Lung (tissue), 12 donors: ENCODE results near the gene BRF1. TPM values are rescaled to one million over a fixed set of nuclear protein-coding genes. Genes with fewer than 3 reads are reported as not detected.

ENCODE experiments used
- ATAC-seq: fragments of 200-7000 bp; cut with Tn5 transposase; one replicate; pipeline ENCODE4 v1.9.1; 2020; ENCODE audit warnings: moderate number of reproducible peaks; ENCODE audit not compliant: insufficient read depth, low FRiP score
- DNase-seq, 3 donors: peaks; one replicate each; pipeline ENCODE4 v3.0.0-alpha.2; 2013 to 2017
- H3K27ac ChIP-seq, 2 donors: one replicate each; pipeline ENCODE4 v1.5.1; 2013; ENCODE audit warnings: mild to moderate bottlenecking in 2 of 2, moderate library complexity in 2 of 2, control low read depth in 1 of 2, inconsistent platforms in 1 of 2, low read depth in 1 of 2, low read length in 1 of 2
- H3K27me3 ChIP-seq, 3 donors: one replicate each; pipeline ENCODE4 v1.5.1; 2013; ENCODE audit warnings: low read length in 2 of 3; ENCODE audit not compliant: control insufficient read depth in 3 of 3, insufficient read depth in 3 of 3
- H3K36me3 ChIP-seq, 4 donors: one replicate each; pipeline ENCODE4 v1.5.1; 2013; ENCODE audit warnings: low read length in 4 of 4, mild to moderate bottlenecking in 1 of 4, moderate library complexity in 1 of 4; ENCODE audit not compliant: control insufficient read depth in 4 of 4, insufficient read depth in 4 of 4
- H3K4me1 ChIP-seq, 5 donors: one replicate each; pipeline ENCODE4 v1.5.1; 2013; ENCODE audit warnings: low read length in 5 of 5, mild to moderate bottlenecking in 2 of 5, moderate library complexity in 1 of 5; ENCODE audit not compliant: control insufficient read depth in 5 of 5, insufficient read depth in 5 of 5
- H3K4me3 ChIP-seq: one replicate; pipeline ENCODE4 v1.5.1; 2013; ENCODE audit warnings: mild to moderate bottlenecking, control low read depth, moderate library complexity
- H3K9ac ChIP-seq, 2 donors: one replicate each; pipeline ENCODE4 v1.5.1; 2013; ENCODE audit warnings: low read length in 2 of 2, control low read depth in 1 of 2; ENCODE audit not compliant: insufficient read depth in 1 of 2
- H3K9me3 ChIP-seq, 4 donors: one replicate each; pipeline ENCODE4 v1.5.1; 2013; ENCODE audit warnings: low read length in 3 of 4, mild to moderate bottlenecking in 1 of 4, moderate library complexity in 1 of 4; ENCODE audit not compliant: control insufficient read depth in 4 of 4, insufficient read depth in 3 of 4
- CTCF ChIP-seq: IDR thresholded peaks from 2 replicates; pipeline ENCODE4 v1.5.1; 2012; ENCODE audit warnings: mild to moderate bottlenecking; ENCODE audit errors: control extremely low read depth, extremely low read depth
- WGBS, 2 donors: extraction: QIAGEN DNeasy Blood & Tissue Kit; methylation state at CpG; one replicate each; pipeline ENCODE4 v1.1.7; 2013; 5-methylcytosine and 5-hydroxymethylcytosine counted together
- polyA plus RNA-seq, 2 donors: library from polyadenylated mRNA; stranded (reverse); fragments of 200-250 nt; gene quantifications; one replicate each; pipeline ENCODE4 v1.2.1, GENCODE V29; 2013
- total RNA-seq, 2 donors: library from RNA; depleted of rRNA in 1 of 2; stranded (reverse); fragments of >200 nt in 1 of 2; gene quantifications; one replicate each; pipeline ENCODE4 v1.2.1, GENCODE V29; 2014 to 2021
- donor health status: control.
- donor health status: control.
- donor health status: Bipolar disorder and iron deficiency.
- donor health status: healthy.
- donor health status: DM: yes; HTN: yes; CAD: no.

BRF1 gene
- total and polyA plus RNA-seq, 4 donors, result 14.2 to 55.3 (median 37.2) TPM

DNA sequence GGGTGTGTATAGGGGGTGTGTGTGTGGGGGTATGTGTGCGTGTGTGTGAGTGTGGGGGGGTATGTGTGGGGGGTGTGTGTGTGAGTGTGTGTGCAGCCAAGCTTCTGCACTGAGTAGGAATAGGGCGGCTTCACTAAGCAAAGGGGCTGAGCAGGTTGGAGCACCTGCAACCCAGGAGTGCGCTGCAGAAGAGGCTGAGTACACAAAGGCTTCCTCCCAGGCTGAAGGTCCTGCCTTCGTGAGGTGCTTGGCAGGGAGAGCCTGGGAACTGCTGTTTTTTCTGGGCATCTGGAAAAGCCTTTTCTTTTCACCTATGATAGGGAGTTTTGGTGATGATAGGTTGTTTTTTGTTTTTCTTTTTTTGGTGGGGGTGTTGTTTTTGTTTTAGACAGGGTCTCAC is 113.7 kb downstream of the BRF1 start:
- peak; percentile 28 to 74 (median 70) for DNase-seq
- 69 to 86% methylated on average over 4 of the region's 4 CpGs for WGBS, 2 donors

DNA sequence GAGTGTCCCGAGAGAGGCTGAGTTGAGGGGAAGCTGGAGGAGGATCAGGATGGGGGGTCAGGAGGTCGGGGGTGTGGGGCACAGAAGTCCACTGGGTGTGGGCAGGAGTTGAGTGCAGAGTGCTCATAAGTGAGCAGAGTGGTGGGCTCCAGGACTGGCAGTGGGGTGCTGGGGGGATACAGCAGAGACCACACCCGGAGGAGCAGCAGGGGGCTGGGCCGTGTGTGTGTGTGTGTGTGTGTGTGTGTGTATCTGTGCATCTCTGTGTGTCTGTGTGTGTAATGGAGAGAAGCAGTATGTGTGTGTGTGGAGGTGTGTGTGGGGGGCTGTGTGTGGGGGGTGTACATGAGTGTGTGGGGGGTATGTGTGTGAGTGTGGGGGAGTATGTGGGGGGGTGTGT is 114.8 kb downstream of the BRF1 start:
- Histone ChIP-seq H3K27ac (no peak overlapping the region), H3K9me3 (peaks cover 0 to 4% (median 0%) of the 10 kb centered on the region in 4 donors), H3K36me3 (no peaks in the 10 kb centered on the region), H3K4me3 (no peak overlapping the region), H3K27me3 (no peaks in the 10 kb centered on the region), H3K4me1 (peaks cover 0 to 12% (median 0%) of the 10 kb centered on the region in 5 donors), H3K9ac (no peak overlapping the region)
- no peak for DNase-seq
- ATAC-seq, result no peak
- no peak for TF ChIP-seq CTCF
- WGBS, 2 donors, result 35 to 42% methylated on average over 3 to 4 of the region's 4 CpGs

More for the DNA sequence above, 113.7 kb downstream of the BRF1 start:
- H3K4me1 ChIP-seq, result peaks cover 0 to 9% (median 0%) of the 10 kb centered on the region in 5 donors
- H3K4me3 ChIP-seq, result no peak overlapping the region
- no peak for ATAC-seq
- H3K36me3 ChIP-seq, result no peaks in the 10 kb centered on the region
- H3K27ac ChIP-seq, result no peak overlapping the region
- no peaks in the 10 kb centered on the region for H3K27me3 ChIP-seq
- H3K9me3 ChIP-seq, result peaks cover 0 to 4% (median 0%) of the 10 kb centered on the region in 4 donors
- H3K9ac ChIP-seq, result no peak overlapping the region
- TF ChIP-seq CTCF, result no peak

DNA sequence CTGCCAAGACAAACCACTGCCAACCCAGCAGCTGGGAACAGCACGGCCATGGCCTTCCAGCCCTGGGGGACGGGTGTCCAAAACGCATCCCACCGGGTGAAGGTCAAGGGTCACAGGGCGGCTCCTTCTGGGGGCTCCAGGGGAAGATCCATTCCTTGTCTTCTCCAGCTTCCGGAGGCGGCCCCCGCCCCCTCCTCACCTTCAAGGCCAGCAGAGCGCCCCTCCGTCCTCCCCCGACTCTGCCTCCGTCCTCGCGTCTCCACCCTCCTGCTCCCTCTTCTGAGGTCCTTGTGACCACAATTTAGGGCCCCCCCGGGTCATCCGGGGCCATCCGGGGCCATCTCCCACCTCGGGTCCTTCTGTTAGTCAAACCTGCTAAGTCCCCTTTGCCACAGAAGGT is 115.8 kb downstream of the BRF1 start:
- Histone ChIP-seq H3K9me3 (peaks cover 0 to 4% (median 0%) of the 10 kb centered on the region in 4 donors), H3K27me3 (no peaks in the 10 kb centered on the region), H3K9ac (no peak overlapping the region), H3K27ac (no peak overlapping the region), H3K36me3 (no peaks in the 10 kb centered on the region), H3K4me1 (peaks cover 0 to 16% (median 2%) of the 10 kb centered on the region in 5 donors), H3K4me3 (no peak overlapping the region)
- WGBS, 2 donors, result 85 to 86% methylated on average over 18 of the region's 18 CpGs
- TF ChIP-seq CTCF, result no peak
- DNase-seq, result no peak
- ATAC-seq, result no peak

GRCh38 chr14:105184461-105184860 is 116.3 kb downstream of the BRF1 start:
- H3K9ac ChIP-seq, result no peak overlapping the region
- peaks cover 0 to 21% (median 2%) of the 10 kb centered on the region in 5 donors for H3K4me1 ChIP-seq
- no peak for ATAC-seq
- no peak for DNase-seq
- no peak overlapping the region for H3K27ac ChIP-seq
- WGBS, 2 donors, result 71 to 88% methylated on average over 8 to 9 of the region's 9 CpGs
- no peak overlapping the region for H3K4me3 ChIP-seq
- H3K36me3 ChIP-seq, result no peaks in the 10 kb centered on the region
- peaks cover 0 to 4% (median 0%) of the 10 kb centered on the region in 4 donors for H3K9me3 ChIP-seq
- no peak for TF ChIP-seq CTCF
- H3K27me3 ChIP-seq, result no peaks in the 10 kb centered on the region
